ENCODE data around the gene LY86. TPM values are rescaled to one million over a fixed set of nuclear protein-coding genes. Genes with fewer than 3 reads are reported as not detected.
A peak's percentile ranks its signal among the peaks of the same experiment; 100 is the strongest.

The LY86 gene
- total and polyA plus RNA-seq, 2 donors (not counting 3 experiments of a cell fraction or from before 2014, with no cell fraction given), result not detected

- dilution Hi-C loops (cut with MboI; ENCODE audit: extremely low pct_ligation_motif_present, low sequenced_read_pairs) (no loop called here), intact Hi-C loops (cut with micrococcal nuclease) (loop anchor here (1.0 to 5.0 kb wide), 4 partner anchors 32 to 455 kb away; no protein-coding TSS in a partner anchor)
- Histone ChIP-seq H3K4me2 (ENCODE audit: insufficient read depth, low read length) (peak overlapping the region; percentile 83), H3K79me2 (ENCODE audit: control insufficient read depth, insufficient read depth, low read length) (no peaks in the 10 kb centered on the region), H4K20me1 (replicated peaks; ENCODE audit: control insufficient read depth, extremely low read depth, insufficient read depth, low read length) (no peaks in the 10 kb centered on the region), H3K36me3 (ENCODE audit: control insufficient read depth in 2 of 2, extremely low read depth in 1 of 2, insufficient read depth in 2 of 2, low read length in 2 of 2) (no peaks in the 10 kb centered on the region), H3K27me3 (ENCODE audit: control insufficient read depth in 2 of 2, insufficient read depth in 2 of 2, low read length in 2 of 2) (peaks cover 8 to 10% of the 10 kb centered on the region in 2 experiments), H2AFZ (ENCODE audit: low read depth, low read length) (no peak overlapping the region), H3K9me3 (replicated peaks; ENCODE audit: control insufficient read depth, insufficient read depth, low read length) (no peaks in the 10 kb centered on the region), H3K9me1 (replicated peaks; ENCODE audit: control insufficient read depth, extremely low read depth, insufficient read depth, low read length) (no peaks in the 10 kb centered on the region), H3K9ac (replicated peaks; ENCODE audit: extremely low read depth, insufficient read depth, low read length) (no peak overlapping the region), H3K4me3 (replicated peaks in 1 of 3; ENCODE audit: insufficient read depth in 1 of 3, low read depth in 1 of 3, low read length in 3 of 3) (no peak overlapping the region), H3K4me1 (ENCODE audit: control insufficient read depth, extremely low read depth, insufficient read depth, low read length) (peaks cover 43% of the 10 kb centered on the region), H3K27ac (ENCODE audit: insufficient read depth, low read depth, low read length) (peak overlapping the region; percentile 36)
- POLR2A ChIA-PET, result interaction anchor here (0.6 to 1.1 kb wide), 2 partner anchors 10 to 406 kb away, joined by 3 to 7 read pairs; no protein-coding TSS in a partner anchor
- TF ChIP-seq EZH2 (IDR thresholded peaks at IDR 0.05; ENCODE audit: borderline replicate concordance, low read depth, low read length, severe bottlenecking), result no peak
- peak; percentile 90 for TF ChIP-seq POLR2AphosphoS5 (IDR thresholded peaks at IDR 0.05; ENCODE audit: insufficient read depth, low read depth, low read length)
- DNase-seq (ENCODE audit: low read depth, low spot score), result peak; percentile 96
- CTCF ChIA-PET, result interaction anchor here (0.6 to 4.7 kb wide), 8 partner anchors 9 to 589 kb away, joined by 3 to 45 read pairs (median 4); no protein-coding TSS in a partner anchor
- no TSS peak for BruUV-seq (replicated peaks)
- FAIRE-seq, result peak; percentile 96
Observed at GRCh38 chr6:6686748-6687601, 98.5 kb downstream of the LY86 start.

GRCh38 chr6:6688283-6688682 is 99.8 kb downstream of the LY86 start:
- Histone ChIP-seq H3K36me3 (ENCODE audit: control insufficient read depth in 2 of 2, extremely low read depth in 1 of 2, insufficient read depth in 2 of 2, low read length in 2 of 2) (no peaks in the 10 kb centered on the region), H3K4me2 (ENCODE audit: insufficient read depth, low read length) (peak overlapping the region; percentile 83), H3K9ac (replicated peaks; ENCODE audit: extremely low read depth, insufficient read depth, low read length) (peak overlapping the region; percentile 35), H3K27me3 (ENCODE audit: control insufficient read depth in 2 of 2, insufficient read depth in 2 of 2, low read length in 2 of 2) (peaks cover 8 to 10% of the 10 kb centered on the region in 2 experiments), H3K4me1 (ENCODE audit: control insufficient read depth, extremely low read depth, insufficient read depth, low read length) (peaks cover 40% of the 10 kb centered on the region), H3K9me3 (replicated peaks; ENCODE audit: control insufficient read depth, insufficient read depth, low read length) (no peaks in the 10 kb centered on the region), H3K79me2 (ENCODE audit: control insufficient read depth, insufficient read depth, low read length) (no peaks in the 10 kb centered on the region), H3K27ac (ENCODE audit: insufficient read depth, low read depth, low read length) (peak overlapping the region; percentile 59), H4K20me1 (replicated peaks; ENCODE audit: control insufficient read depth, extremely low read depth, insufficient read depth, low read length) (no peaks in the 10 kb centered on the region), H3K4me3 (replicated peaks in 1 of 3; ENCODE audit: insufficient read depth in 1 of 3, low read depth in 1 of 3, low read length in 3 of 3) (no peak overlapping the region), H3K9me1 (replicated peaks; ENCODE audit: control insufficient read depth, extremely low read depth, insufficient read depth, low read length) (no peaks in the 10 kb centered on the region), H2AFZ (ENCODE audit: low read depth, low read length) (peak overlapping the region; percentile 28)
- intact Hi-C loops (cut with micrococcal nuclease) (loop anchor here (2.0 to 5.0 kb wide), 4 partner anchors 37 to 454 kb away; no protein-coding TSS in a partner anchor), dilution Hi-C loops (cut with MboI; ENCODE audit: extremely low pct_ligation_motif_present, low sequenced_read_pairs) (no loop called here)
- peak; percentile 49 for DNase-seq (ENCODE audit: low read depth, low spot score)
- TF ChIP-seq POLR2A (IDR thresholded peaks at IDR 0.05; ENCODE audit: low read depth, low read length), result no peak
- TF ChIP-seq MYC (IDR thresholded peaks at IDR 0.05; ENCODE audit: low read depth, low read length), result no peak
- TF ChIP-seq MAX (IDR thresholded peaks at IDR 0.05; ENCODE audit: insufficient read depth, insufficient read length), result no peak
- no peak for TF ChIP-seq JUN (IDR thresholded peaks at IDR 0.05; ENCODE audit: borderline replicate concordance, insufficient read depth, insufficient read length, low read depth)
- TF ChIP-seq, protein P1, sequence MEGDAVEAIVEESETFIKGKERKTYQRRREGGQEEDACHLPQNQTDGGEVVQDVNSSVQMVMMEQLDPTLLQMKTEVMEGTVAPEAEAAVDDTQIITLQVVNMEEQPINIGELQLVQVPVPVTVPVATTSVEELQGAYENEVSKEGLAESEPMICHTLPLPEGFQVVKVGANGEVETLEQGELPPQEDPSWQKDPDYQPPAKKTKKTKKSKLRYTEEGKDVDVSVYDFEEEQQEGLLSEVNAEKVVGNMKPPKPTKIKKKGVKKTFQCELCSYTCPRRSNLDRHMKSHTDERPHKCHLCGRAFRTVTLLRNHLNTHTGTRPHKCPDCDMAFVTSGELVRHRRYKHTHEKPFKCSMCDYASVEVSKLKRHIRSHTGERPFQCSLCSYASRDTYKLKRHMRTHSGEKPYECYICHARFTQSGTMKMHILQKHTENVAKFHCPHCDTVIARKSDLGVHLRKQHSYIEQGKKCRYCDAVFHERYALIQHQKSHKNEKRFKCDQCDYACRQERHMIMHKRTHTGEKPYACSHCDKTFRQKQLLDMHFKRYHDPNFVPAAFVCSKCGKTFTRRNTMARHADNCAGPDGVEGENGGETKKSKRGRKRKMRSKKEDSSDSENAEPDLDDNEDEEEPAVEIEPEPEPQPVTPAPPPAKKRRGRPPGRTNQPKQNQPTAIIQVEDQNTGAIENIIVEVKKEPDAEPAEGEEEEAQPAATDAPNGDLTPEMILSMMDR (IDR thresholded peaks at IDR 0.05; ENCODE audit: extremely low read depth in 1 of 2, insufficient read depth in 1 of 2, low read depth in 1 of 2, low read length in 2 of 2), result no peak
- TF ChIP-seq EZH2 (IDR thresholded peaks at IDR 0.05; ENCODE audit: borderline replicate concordance, low read depth, low read length, severe bottlenecking), result no peak
- no peak for TF ChIP-seq POLR2AphosphoS5 (IDR thresholded peaks at IDR 0.05; ENCODE audit: insufficient read depth, low read depth, low read length)
- no peak for TF ChIP-seq GATA2 (IDR thresholded peaks at IDR 0.05; ENCODE audit: insufficient read depth, insufficient read length, low read depth, low read length)
- TF ChIP-seq FOS (IDR thresholded peaks at IDR 0.05; ENCODE audit: borderline replicate concordance, insufficient read depth, low read length), result no peak
- no TSS peak for BruUV-seq (replicated peaks)
- POLR2A ChIA-PET, result no interaction called here
- peak; percentile 46 for FAIRE-seq
- CTCF ChIA-PET, result interaction anchor here (3.4 to 4.7 kb wide), 2 partner anchors 8 to 12 kb away, joined by 31 to 45 read pairs; no protein-coding TSS in a partner anchor
